ENCODE results near the gene ZNF177. TPM values are rescaled to one million over a fixed set of nuclear protein-coding genes. Genes with fewer than 3 reads are reported as not detected.

Gene ZNF177
- total RNA-seq, 6 experiments from 2014 or later: 0.66 to 1.3 (median 0.91) TPM

- Mint-ChIP-seq H3K4me3 (no peak overlapping the region), H3K36me3 (ENCODE audit: low read depth) (peaks cover 78% of the 10 kb centered on the region), H3K27me3 (ENCODE audit: insufficient read depth) (no peaks in the 10 kb centered on the region; the same call in 1 of the 2 replicates), H3K27ac (no peak overlapping the region), H3K4me1 (ENCODE audit: low read depth) (no peaks in the 10 kb centered on the region), H3K9me3 (peaks cover 93% of the 10 kb centered on the region)
- DNase-seq: no peak
- TF ChIP-seq, protein P1, sequence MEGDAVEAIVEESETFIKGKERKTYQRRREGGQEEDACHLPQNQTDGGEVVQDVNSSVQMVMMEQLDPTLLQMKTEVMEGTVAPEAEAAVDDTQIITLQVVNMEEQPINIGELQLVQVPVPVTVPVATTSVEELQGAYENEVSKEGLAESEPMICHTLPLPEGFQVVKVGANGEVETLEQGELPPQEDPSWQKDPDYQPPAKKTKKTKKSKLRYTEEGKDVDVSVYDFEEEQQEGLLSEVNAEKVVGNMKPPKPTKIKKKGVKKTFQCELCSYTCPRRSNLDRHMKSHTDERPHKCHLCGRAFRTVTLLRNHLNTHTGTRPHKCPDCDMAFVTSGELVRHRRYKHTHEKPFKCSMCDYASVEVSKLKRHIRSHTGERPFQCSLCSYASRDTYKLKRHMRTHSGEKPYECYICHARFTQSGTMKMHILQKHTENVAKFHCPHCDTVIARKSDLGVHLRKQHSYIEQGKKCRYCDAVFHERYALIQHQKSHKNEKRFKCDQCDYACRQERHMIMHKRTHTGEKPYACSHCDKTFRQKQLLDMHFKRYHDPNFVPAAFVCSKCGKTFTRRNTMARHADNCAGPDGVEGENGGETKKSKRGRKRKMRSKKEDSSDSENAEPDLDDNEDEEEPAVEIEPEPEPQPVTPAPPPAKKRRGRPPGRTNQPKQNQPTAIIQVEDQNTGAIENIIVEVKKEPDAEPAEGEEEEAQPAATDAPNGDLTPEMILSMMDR (IDR thresholded peaks at IDR 0.05): no peak
These were observed 14.6 kb upstream of the ZNF177 start for GRCh38 chr19:9348253-9348652.

GRCh38 chr19:9348671-9349070, 14.1 kb upstream of the ZNF177 start:
- Mint-ChIP-seq H3K4me3 (no peak overlapping the region), H3K27ac (no peak overlapping the region), H3K36me3 (ENCODE audit: low read depth) (peaks cover 75% of the 10 kb centered on the region), H3K27me3 (ENCODE audit: insufficient read depth) (no peaks in the 10 kb centered on the region; the same call in 1 of the 2 replicates), H3K4me1 (ENCODE audit: low read depth) (no peaks in the 10 kb centered on the region), H3K9me3 (peaks cover 91% of the 10 kb centered on the region)
- no peak for DNase-seq
- TF ChIP-seq, protein P1 (IDR thresholded peaks at IDR 0.05): no peak

GRCh38 chr19:9352505-9352904, 10.3 kb upstream of the ZNF177 start:
- Mint-ChIP-seq H3K4me1 (ENCODE audit: low read depth) (no peaks in the 10 kb centered on the region), H3K27ac (no peak overlapping the region), H3K27me3 (ENCODE audit: insufficient read depth) (no peaks in the 10 kb centered on the region; the same call in 1 of the 2 replicates), H3K4me3 (no peak overlapping the region), H3K9me3 (peaks cover 87% of the 10 kb centered on the region), H3K36me3 (ENCODE audit: low read depth) (peaks cover 66% of the 10 kb centered on the region)
- DNase-seq: no peak
- TF ChIP-seq, protein P1 (IDR thresholded peaks at IDR 0.05): no peak

DNA sequence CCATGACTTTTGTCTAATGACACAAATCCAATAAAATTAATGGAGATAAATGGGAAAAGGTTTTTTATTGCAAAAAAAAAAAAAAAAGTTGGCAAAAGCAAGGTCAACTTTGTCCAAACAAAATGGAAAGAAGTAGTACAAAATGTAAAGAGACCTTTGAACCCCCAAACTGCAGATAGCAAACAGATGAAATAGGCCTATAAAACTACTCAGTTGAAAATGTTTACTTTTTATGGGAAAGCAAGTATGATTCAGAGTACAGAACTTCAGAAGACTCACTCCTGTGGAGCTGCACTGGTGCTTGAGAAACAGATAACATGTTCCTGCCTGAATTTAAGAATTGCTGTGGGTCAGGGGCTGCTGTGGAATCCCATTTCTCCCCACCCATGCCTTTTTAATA, 9.8 kb upstream of the ZNF177 start:
- H3K36me3 Mint-ChIP-seq (ENCODE audit: low read depth): peaks cover 68% of the 10 kb centered on the region
- H3K9me3 Mint-ChIP-seq: peaks cover 89% of the 10 kb centered on the region

DNA sequence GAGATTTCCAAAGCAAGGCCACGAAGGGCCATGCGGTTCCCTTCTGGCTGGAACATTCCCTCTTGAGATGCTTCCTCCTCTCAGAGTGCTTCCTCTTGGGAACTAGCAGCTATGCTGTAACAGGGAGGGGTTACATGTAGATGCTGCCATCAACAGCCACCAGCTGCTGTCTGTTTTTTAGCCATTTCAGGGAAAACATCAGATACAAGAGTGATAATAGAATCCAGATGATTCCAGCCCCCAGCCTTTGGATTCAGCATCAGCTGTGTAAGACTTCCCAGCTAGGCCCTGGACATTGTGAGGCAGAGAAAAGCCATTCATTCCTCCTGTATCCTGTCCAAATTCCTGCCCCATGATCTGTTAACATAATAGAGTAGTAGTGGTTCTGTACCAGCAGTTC, 8.2 kb upstream of the ZNF177 start:
- DNase-seq: no peak
- H3K4me3 Mint-ChIP-seq: no peak overlapping the region
- TF ChIP-seq, protein P1 (IDR thresholded peaks at IDR 0.05): no peak
- no peak overlapping the region for H3K27ac Mint-ChIP-seq
- no peaks in the 10 kb centered on the region for H3K4me1 Mint-ChIP-seq (ENCODE audit: low read depth)
- H3K27me3 Mint-ChIP-seq (ENCODE audit: insufficient read depth): peaks cover 2% of the 10 kb centered on the region; the same call in 1 of the 2 replicates
- H3K36me3 Mint-ChIP-seq (ENCODE audit: low read depth): peaks cover 62% of the 10 kb centered on the region
- H3K9me3 Mint-ChIP-seq: peaks cover 84% of the 10 kb centered on the region

More for the DNA sequence above, 9.8 kb upstream of the ZNF177 start:
- TF ChIP-seq, protein P1 (IDR thresholded peaks at IDR 0.05): no peak
- Mint-ChIP-seq H3K4me1 (ENCODE audit: low read depth) (no peaks in the 10 kb centered on the region), H3K27ac (no peak overlapping the region), H3K27me3 (ENCODE audit: insufficient read depth) (no peaks in the 10 kb centered on the region; the same call in 1 of the 2 replicates), H3K4me3 (no peak overlapping the region)
- no peak for DNase-seq

Measured in HFFc6 (cell line).